ENCODE data around the gene ARVCF. TPM values are rescaled to one million over a fixed set of nuclear protein-coding genes. Genes with fewer than 3 reads are reported as not detected.

The ARVCF gene
- total and polyA plus RNA-seq, 9 of the 15 experiments (the other 6 are each of a cell fraction or from before 2014, with no cell fraction given), result 0.03 to 97.4 (median 15.6) TPM

- no peak; the same call in 1 of the 2 replicates for TF ChIP-seq ZBTB7A (IDR thresholded peaks at IDR 0.05; ENCODE audit: borderline replicate concordance, control insufficient read depth, low read depth, low read length)
- TF ChIP-seq POLR2G (IDR thresholded peaks at IDR 0.05; ENCODE audit: low read depth, low read length), result peak; percentile 66
- TF ChIP-seq CAMTA2 (CRISPR knock-in tag; conservative IDR thresholded peaks at IDR 0.05), result 0 out of 2 replicates have a peak, but pooled peaks have one; percentile 3
- peak; percentile 41 for TF ChIP-seq POLR2B (IDR thresholded peaks at IDR 0.05; ENCODE audit: low read depth, partially characterized antibody)
- no peak for TF ChIP-seq NONO (IDR thresholded peaks at IDR 0.05; ENCODE audit: low read depth in 2 of 2, low read length in 1 of 2)
- peak; percentile 73; the same call in 1 of the 2 replicates for TF ChIP-seq KLF1 (tag; IDR thresholded peaks at IDR 0.05)
- 0 out of 2 replicates have a peak, but pooled peaks have one; percentile 30 for TF ChIP-seq MAFK (IDR thresholded peaks at IDR 0.05; ENCODE audit: low read length)
- TF ChIP-seq MYC (IDR thresholded peaks at IDR 0.05; ENCODE audit: low read depth, low read length), result no peak
- TF ChIP-seq MYC (CRISPR knock-in tag; IDR thresholded peaks at IDR 0.05; ENCODE audit: borderline replicate concordance, low read depth), result 0 out of 2 replicates have a peak, but pooled peaks have one; percentile 11
Observed at GRCh38 chr22:19960491-19961200, 56.0 kb downstream of the ARVCF start (continued).

Measured in K562 (cell line).